ENCODE data around the gene MECP2. TPM values are rescaled to one million over a fixed set of nuclear protein-coding genes. Genes with fewer than 3 reads are reported as not detected.
A peak's percentile ranks its signal among the peaks of the same experiment; 100 is the strongest.

Gene MECP2
- polyA plus RNA-seq, 2 of the 4 experiments (the other 2 are of a cell fraction): 17.7 to 19.2 TPM

DNA sequence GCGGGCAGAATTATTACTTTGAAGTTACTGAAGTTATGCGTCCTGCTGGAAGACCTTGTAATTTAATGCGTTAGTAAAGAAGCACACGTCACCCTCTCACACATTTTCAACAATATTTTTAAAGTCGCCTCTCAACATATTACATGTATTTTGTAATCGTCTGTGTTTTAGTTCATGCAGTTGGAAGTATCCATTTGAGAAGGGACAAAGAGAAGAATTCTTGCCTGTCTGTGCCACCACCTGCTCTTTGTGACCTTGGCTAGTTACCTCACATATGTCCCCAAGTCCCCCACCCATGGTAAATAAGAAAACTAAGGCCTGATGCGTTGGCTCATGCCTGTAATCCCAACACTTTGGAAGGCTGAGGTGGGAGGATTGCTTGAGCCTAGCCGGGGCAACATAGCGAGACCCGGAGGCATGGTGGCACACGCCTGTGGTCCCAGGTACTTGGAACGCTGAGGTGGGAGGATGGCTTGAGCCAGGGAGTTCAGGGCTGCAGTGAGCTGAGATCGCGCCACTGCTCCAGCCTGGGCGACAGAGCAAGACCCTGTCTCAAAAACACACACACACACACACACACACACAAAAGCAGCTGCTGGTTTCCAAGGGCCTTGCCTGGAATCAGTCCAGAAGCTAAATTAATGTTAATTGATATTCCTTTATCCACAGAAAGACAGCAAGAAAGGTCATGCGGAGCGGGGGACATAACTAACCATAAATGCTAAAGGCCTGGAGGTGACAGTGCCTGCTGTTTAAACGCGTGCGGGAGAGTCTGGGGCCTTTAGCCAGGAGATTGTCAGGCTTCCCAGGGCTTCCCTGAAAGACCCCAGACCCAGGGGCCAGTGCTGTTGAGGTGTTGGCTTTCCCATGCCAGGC lies 124.2 kb downstream of the MECP2 start:
- Histone ChIP-seq H3K4me2 (peak overlapping the region; percentile 81), H3K9me3 (no peaks in the 10 kb centered on the region), H3K4me3 (peak overlapping the region; percentile 100), H3K27ac (peak overlapping the region; percentile 99 to 100), H3K4me1 (peaks cover 28% of the 10 kb centered on the region)
- 49% methylated on average over 17 of the region's 20 CpGs for WGBS (ENCODE audit: missing lambda C conversion rate)
- TF ChIP-seq EP300 (IDR thresholded peaks at IDR 0.05) (no peak), CBX2 (IDR thresholded peaks at IDR 0.05; ENCODE audit: borderline replicate concordance, low read depth) (no peak), MAX (IDR thresholded peaks at IDR 0.05) (no peak), HOXA7 (CRISPR knock-in tag; IDR thresholded peaks at IDR 0.05) (no peak), BHLHE40 (IDR thresholded peaks at IDR 0.05; ENCODE audit: low read depth, low read length) (no peak), PHF8 (IDR thresholded peaks at IDR 0.05; ENCODE audit: borderline replicate concordance, low read depth) (no peak), HOXB5 (CRISPR knock-in tag; IDR thresholded peaks at IDR 0.05) (0 out of 2 replicates have a peak, but pooled peaks have one; percentile 2), MAFK (IDR thresholded peaks at IDR 0.05; ENCODE audit: partially characterized antibody) (no peak)
- ATAC-seq (no peak), FAIRE-seq (peak; percentile 97), DNase-seq (ENCODE audit: low read depth in 1 of 2, low spot score in 1 of 2) (no peak)
- ChIA-PET POLR2A (no interaction called here), CTCF (interaction anchor here (1.0 to 1.4 kb wide), 3 partner anchors 10 to 45 kb away, joined by 3 read pairs; no protein-coding TSS in a partner anchor)

GRCh38 chrX:153972368-153973126 lies 125.0 kb downstream of the MECP2 start, which contains the start of gene TMEM187:
Gene TMEM187 (plus strand): TSS chrX:153972754. CDS start chrX:153982063, 9,309 bp downstream.
- ATAC-seq: peak; percentile 36 to 55
- CTCF ChIA-PET: interaction anchor here (1.4 to 2.0 kb wide), 3 partner anchors 9 to 26 kb away, joined by 3 to 8 read pairs (median 5); no protein-coding TSS in a partner anchor
- H3K4me3 ChIP-seq: peak within 1 kb of the TSS; percentile 100
- WGBS (ENCODE audit: missing lambda C conversion rate): 0% methylated on average over 2 of the region's 103 CpGs
- no peak for FAIRE-seq
- peak within 1 kb of the TSS; percentile 81 for H3K4me2 ChIP-seq
- peak; percentile 89 to 94 for DNase-seq (ENCODE audit: low read depth in 1 of 2, low spot score in 1 of 2)
- peak within 1 kb of the TSS; percentile 99 to 100 for H3K27ac ChIP-seq
- H3K4me1 ChIP-seq: peaks cover 35% of the 10 kb centered on the region
- POLR2A ChIA-PET: interaction anchor here (1.4 kb wide), 1 partner anchor 9 kb away, joined by 5 read pairs; no protein-coding TSS in a partner anchor
- no peaks in the 10 kb centered on the region for H3K9me3 ChIP-seq
- peak; percentile 66; the same call in 1 of the 2 replicates for TF ChIP-seq HOXB5 (CRISPR knock-in tag; IDR thresholded peaks at IDR 0.05)
- TF ChIP-seq, protein P1, sequence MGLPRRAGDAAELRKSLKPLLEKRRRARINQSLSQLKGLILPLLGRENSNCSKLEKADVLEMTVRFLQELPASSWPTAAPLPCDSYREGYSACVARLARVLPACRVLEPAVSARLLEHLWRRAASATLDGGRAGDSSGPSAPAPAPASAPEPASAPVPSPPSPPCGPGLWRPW (IDR thresholded peaks at IDR 0.05): no peak
- 0 out of 2 replicates have a peak, but pooled peaks have one; percentile 19 for TF ChIP-seq HOXB13 (CRISPR knock-in tag; IDR thresholded peaks at IDR 0.05; ENCODE audit: low read depth)
- TF ChIP-seq, protein P2, sequence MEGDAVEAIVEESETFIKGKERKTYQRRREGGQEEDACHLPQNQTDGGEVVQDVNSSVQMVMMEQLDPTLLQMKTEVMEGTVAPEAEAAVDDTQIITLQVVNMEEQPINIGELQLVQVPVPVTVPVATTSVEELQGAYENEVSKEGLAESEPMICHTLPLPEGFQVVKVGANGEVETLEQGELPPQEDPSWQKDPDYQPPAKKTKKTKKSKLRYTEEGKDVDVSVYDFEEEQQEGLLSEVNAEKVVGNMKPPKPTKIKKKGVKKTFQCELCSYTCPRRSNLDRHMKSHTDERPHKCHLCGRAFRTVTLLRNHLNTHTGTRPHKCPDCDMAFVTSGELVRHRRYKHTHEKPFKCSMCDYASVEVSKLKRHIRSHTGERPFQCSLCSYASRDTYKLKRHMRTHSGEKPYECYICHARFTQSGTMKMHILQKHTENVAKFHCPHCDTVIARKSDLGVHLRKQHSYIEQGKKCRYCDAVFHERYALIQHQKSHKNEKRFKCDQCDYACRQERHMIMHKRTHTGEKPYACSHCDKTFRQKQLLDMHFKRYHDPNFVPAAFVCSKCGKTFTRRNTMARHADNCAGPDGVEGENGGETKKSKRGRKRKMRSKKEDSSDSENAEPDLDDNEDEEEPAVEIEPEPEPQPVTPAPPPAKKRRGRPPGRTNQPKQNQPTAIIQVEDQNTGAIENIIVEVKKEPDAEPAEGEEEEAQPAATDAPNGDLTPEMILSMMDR (IDR thresholded peaks at IDR 0.05): no peak
- TF ChIP-seq, protein P3, sequence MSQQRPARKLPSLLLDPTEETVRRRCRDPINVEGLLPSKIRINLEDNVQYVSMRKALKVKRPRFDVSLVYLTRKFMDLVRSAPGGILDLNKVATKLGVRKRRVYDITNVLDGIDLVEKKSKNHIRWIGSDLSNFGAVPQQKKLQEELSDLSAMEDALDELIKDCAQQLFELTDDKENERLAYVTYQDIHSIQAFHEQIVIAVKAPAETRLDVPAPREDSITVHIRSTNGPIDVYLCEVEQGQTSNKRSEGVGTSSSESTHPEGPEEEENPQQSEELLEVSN (IDR thresholded peaks at IDR 0.05; ENCODE audit: borderline replicate concordance, low read depth): peak; percentile 23; the same call in 1 of the 2 replicates
- peak in 1 of 2 experiments; percentile 32; a peak in 1 of 5 replicates for TF ChIP-seq JUN (IDR thresholded peaks at IDR 0.05)
- no peak for TF ChIP-seq KDM5A (IDR thresholded peaks at IDR 0.05)
- TF ChIP-seq ZC3H11A (IDR thresholded peaks at IDR 0.05): no peak
- TF ChIP-seq RAD21 (conservative IDR thresholded peaks at IDR 0.05 in 1 of 2, IDR thresholded peaks at IDR 0.05 in 1 of 2): no peak
- TF ChIP-seq RCOR1 (IDR thresholded peaks at IDR 0.05; ENCODE audit: low read depth, low read length): no peak
- no peak for TF ChIP-seq NPAS2 (CRISPR knock-in tag; IDR thresholded peaks at IDR 0.05; ENCODE audit: borderline replicate concordance)

Small RNA genes lying within 50 kb of the gene (small RNA-seq; reads per million reads assigned to genes)
- gene MIR3202-1: 0 reads per million in 6 experiments

Other genes with a start within 250 kb of the MECP2 start
- gene L1CAM, start 211.5 kb downstream of the MECP2 start, polyA plus RNA-seq (2011; rRNA removed): 1.9 and 3.1 TPM in 2 replicates
- gene L1CAM, start 211.5 kb downstream of the MECP2 start, polyA plus RNA-seq (2017; fragmentation: RNase III; extraction: RNeasy Plus Mini Kit Qiagen cat#74134 plus additional on column Dnase treatment): 12.8 to 14.2 TPM (median 13.3 TPM) in 3 replicates
- gene AVPR2, start 193.0 kb downstream of the MECP2 start, polyA plus RNA-seq (2011; rRNA removed): not detected in 2 replicates
- 0.05 TPM in 1 of 3 replicates, not detected in the others for gene AVPR2, start 193.0 kb downstream of the MECP2 start, polyA plus RNA-seq (2017; fragmentation: RNase III; extraction: RNeasy Plus Mini Kit Qiagen cat#74134 plus additional on column Dnase treatment)
- 0.78 and 0.95 TPM in 2 replicates for gene ARHGAP4, start 171.5 kb downstream of the MECP2 start, polyA plus RNA-seq (2011; rRNA removed)
- 0.98 to 2.3 TPM (median 1.1 TPM) in 3 replicates for gene ARHGAP4, start 171.5 kb downstream of the MECP2 start, polyA plus RNA-seq (2017; fragmentation: RNase III; extraction: RNeasy Plus Mini Kit Qiagen cat#74134 plus additional on column Dnase treatment)
- gene NAA10, start 162.7 kb downstream of the MECP2 start, polyA plus RNA-seq (2011; rRNA removed): 63.5 and 88.8 TPM in 2 replicates
- gene NAA10, start 162.7 kb downstream of the MECP2 start, polyA plus RNA-seq (2017; fragmentation: RNase III; extraction: RNeasy Plus Mini Kit Qiagen cat#74134 plus additional on column Dnase treatment): 230 to 251 TPM (median 237 TPM) in 3 replicates
- not detected in 2 replicates for gene RENBP, start 153.1 kb downstream of the MECP2 start, polyA plus RNA-seq (2011; rRNA removed)
- not detected in 3 replicates for gene RENBP, start 153.1 kb downstream of the MECP2 start, polyA plus RNA-seq (2017; fragmentation: RNase III; extraction: RNeasy Plus Mini Kit Qiagen cat#74134 plus additional on column Dnase treatment)
- 4.4 and 11.9 TPM in 2 replicates for gene HCFC1, start 125.9 kb downstream of the MECP2 start, polyA plus RNA-seq (2011; rRNA removed)
- 31.0 to 33.3 TPM (median 32.9 TPM) in 3 replicates for gene HCFC1, start 125.9 kb downstream of the MECP2 start, polyA plus RNA-seq (2017; fragmentation: RNase III; extraction: RNeasy Plus Mini Kit Qiagen cat#74134 plus additional on column Dnase treatment)
- 10.6 and 13.2 TPM in 2 replicates for gene TMEM187, start 125.0 kb downstream of the MECP2 start, polyA plus RNA-seq (2011; rRNA removed)
- 7.0 to 8.8 TPM (median 7.8 TPM) in 3 replicates for gene TMEM187, start 125.0 kb downstream of the MECP2 start, polyA plus RNA-seq (2017; fragmentation: RNase III; extraction: RNeasy Plus Mini Kit Qiagen cat#74134 plus additional on column Dnase treatment)
- gene IRAK1, start 77.8 kb downstream of the MECP2 start, polyA plus RNA-seq (2011; rRNA removed): 73.1 and 73.6 TPM in 2 replicates
- 177 to 191 TPM (median 179 TPM) in 3 replicates for gene IRAK1, start 77.8 kb downstream of the MECP2 start, polyA plus RNA-seq (2017; fragmentation: RNase III; extraction: RNeasy Plus Mini Kit Qiagen cat#74134 plus additional on column Dnase treatment)
- gene OPN1LW, start 46.5 kb upstream of the MECP2 start, polyA plus RNA-seq (2011; rRNA removed): not detected in 2 replicates
- gene OPN1LW, start 46.5 kb upstream of the MECP2 start, polyA plus RNA-seq (2017; fragmentation: RNase III; extraction: RNeasy Plus Mini Kit Qiagen cat#74134 plus additional on column Dnase treatment): not detected in 3 replicates
- not detected in 2 replicates for gene OPN1MW, start 84.9 kb upstream of the MECP2 start, polyA plus RNA-seq (2011; rRNA removed)
- not detected in 3 replicates for gene OPN1MW, start 84.9 kb upstream of the MECP2 start, polyA plus RNA-seq (2017; fragmentation: RNase III; extraction: RNeasy Plus Mini Kit Qiagen cat#74134 plus additional on column Dnase treatment)
- gene OPN1MW2, start 122.0 kb upstream of the MECP2 start, polyA plus RNA-seq (2011; rRNA removed): not detected in 2 replicates
- not detected in 3 replicates for gene OPN1MW2, start 122.0 kb upstream of the MECP2 start, polyA plus RNA-seq (2017; fragmentation: RNase III; extraction: RNeasy Plus Mini Kit Qiagen cat#74134 plus additional on column Dnase treatment)
- not detected in 2 replicates for gene OPN1MW3, start 159.9 kb upstream of the MECP2 start, polyA plus RNA-seq (2011; rRNA removed)
- not detected in 3 replicates for gene OPN1MW3, start 159.9 kb upstream of the MECP2 start, polyA plus RNA-seq (2017; fragmentation: RNase III; extraction: RNeasy Plus Mini Kit Qiagen cat#74134 plus additional on column Dnase treatment)
- not detected in 2 replicates for gene TEX28, start 197.4 kb upstream of the MECP2 start, polyA plus RNA-seq (2011; rRNA removed)
- gene TEX28, start 197.4 kb upstream of the MECP2 start, polyA plus RNA-seq (2017; fragmentation: RNase III; extraction: RNeasy Plus Mini Kit Qiagen cat#74134 plus additional on column Dnase treatment): not detected in 3 replicates
- gene TKTL1, start 198.1 kb upstream of the MECP2 start, polyA plus RNA-seq (2011; rRNA removed): 0.14 TPM in 1 of 2 replicates, not detected in the other
- gene TKTL1, start 198.1 kb upstream of the MECP2 start, polyA plus RNA-seq (2017; fragmentation: RNase III; extraction: RNeasy Plus Mini Kit Qiagen cat#74134 plus additional on column Dnase treatment): not detected in 3 replicates